GM06990 (cell line): ENCODE measurements around the gene ADARB2.

Experiments
- DNase-seq: peaks from one replicate; pipeline ENCODE4 v3.0.0-alpha.2; 2011; ENCODE audit not compliant: insufficient read length; ENCODE audit errors: extremely low read depth
- H3K27me3 ChIP-seq: replicated peaks from 2 replicates; pipeline ENCODE4 v1.6.0; 2011; ENCODE audit warnings: low read length; ENCODE audit not compliant: control insufficient read depth, insufficient read depth
- H3K36me3 ChIP-seq: 2 replicates; pipeline ENCODE4 v1.5.1; 2011; ENCODE audit warnings: low read length; ENCODE audit not compliant: control insufficient read depth, insufficient read depth
- H3K4me3 ChIP-seq: replicated peaks from 2 replicates; pipeline ENCODE4 v1.5.1; 2011; ENCODE audit warnings: low read depth, mild to moderate bottlenecking, control low read depth, low read length
- TF ChIP-seq, protein P1 (sequence below): IDR thresholded peaks from 2 replicates; pipeline ENCODE4 v1.5.1; 2011; ENCODE audit warnings: low read length, control low read depth, mild to moderate bottlenecking, inconsistent platforms; ENCODE audit not compliant: insufficient read depth, poor library complexity, severe bottlenecking

The ADARB2 gene

GRCh38 chr10:1180836-1181235 is 556.5 kb downstream of the ADARB2 start:
- H3K4me3 ChIP-seq: no peak overlapping the region
- peaks cover 2% of the 10 kb centered on the region; the same call in 1 of the 2 replicates for H3K27me3 ChIP-seq
- no peak for DNase-seq
- H3K36me3 ChIP-seq: no peaks in the 10 kb centered on the region
- TF ChIP-seq, protein P1, sequence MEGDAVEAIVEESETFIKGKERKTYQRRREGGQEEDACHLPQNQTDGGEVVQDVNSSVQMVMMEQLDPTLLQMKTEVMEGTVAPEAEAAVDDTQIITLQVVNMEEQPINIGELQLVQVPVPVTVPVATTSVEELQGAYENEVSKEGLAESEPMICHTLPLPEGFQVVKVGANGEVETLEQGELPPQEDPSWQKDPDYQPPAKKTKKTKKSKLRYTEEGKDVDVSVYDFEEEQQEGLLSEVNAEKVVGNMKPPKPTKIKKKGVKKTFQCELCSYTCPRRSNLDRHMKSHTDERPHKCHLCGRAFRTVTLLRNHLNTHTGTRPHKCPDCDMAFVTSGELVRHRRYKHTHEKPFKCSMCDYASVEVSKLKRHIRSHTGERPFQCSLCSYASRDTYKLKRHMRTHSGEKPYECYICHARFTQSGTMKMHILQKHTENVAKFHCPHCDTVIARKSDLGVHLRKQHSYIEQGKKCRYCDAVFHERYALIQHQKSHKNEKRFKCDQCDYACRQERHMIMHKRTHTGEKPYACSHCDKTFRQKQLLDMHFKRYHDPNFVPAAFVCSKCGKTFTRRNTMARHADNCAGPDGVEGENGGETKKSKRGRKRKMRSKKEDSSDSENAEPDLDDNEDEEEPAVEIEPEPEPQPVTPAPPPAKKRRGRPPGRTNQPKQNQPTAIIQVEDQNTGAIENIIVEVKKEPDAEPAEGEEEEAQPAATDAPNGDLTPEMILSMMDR: no peak

GRCh38 chr10:1180071-1180730 is 557.1 kb downstream of the ADARB2 start:
- H3K27me3 ChIP-seq: peaks cover 2% of the 10 kb centered on the region; the same call in 1 of the 2 replicates
- no peaks in the 10 kb centered on the region for H3K36me3 ChIP-seq
- DNase-seq: no peak
- H3K4me3 ChIP-seq: no peak overlapping the region
- TF ChIP-seq, protein P1: no peak

DNA sequence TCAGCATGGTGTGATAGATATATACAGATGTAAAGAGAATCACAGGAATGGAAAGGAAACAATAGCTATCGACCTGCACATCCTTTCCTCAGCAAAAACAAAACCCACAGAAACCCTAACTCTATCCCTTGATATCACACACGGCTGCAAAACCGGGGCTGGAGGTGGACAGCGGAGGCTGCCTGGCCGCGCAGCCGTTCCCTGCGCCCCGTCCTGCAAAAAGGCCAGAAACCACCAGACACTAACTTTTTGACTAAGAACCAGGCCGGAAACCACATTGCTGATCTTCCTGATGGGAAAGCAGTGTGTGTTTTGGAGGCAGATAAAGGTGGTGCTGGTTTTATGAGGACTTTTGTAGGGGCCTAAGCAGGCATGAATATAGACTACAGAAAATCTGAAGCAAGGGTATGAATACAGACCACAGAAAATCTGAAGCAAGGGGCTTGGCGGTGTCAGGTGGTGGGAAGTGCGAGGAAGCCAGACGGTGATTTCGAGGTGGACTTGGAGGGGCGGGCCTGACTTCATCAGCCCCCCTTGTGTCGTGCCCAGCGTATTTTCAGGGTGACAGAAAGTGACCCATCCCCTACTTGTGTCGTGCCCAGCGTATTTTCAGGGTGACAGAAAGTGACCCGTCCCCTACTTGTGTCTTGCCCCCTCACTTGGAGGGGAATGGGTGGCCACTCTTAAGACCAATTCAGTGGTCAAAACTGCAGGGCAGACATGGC is 557.8 kb downstream of the ADARB2 start:
- H3K27me3 ChIP-seq: peaks cover 2% of the 10 kb centered on the region; the same call in 1 of the 2 replicates
- H3K36me3 ChIP-seq: no peaks in the 10 kb centered on the region
- TF ChIP-seq, protein P1: no peak
- H3K4me3 ChIP-seq: no peak overlapping the region
- no peak for DNase-seq

DNA sequence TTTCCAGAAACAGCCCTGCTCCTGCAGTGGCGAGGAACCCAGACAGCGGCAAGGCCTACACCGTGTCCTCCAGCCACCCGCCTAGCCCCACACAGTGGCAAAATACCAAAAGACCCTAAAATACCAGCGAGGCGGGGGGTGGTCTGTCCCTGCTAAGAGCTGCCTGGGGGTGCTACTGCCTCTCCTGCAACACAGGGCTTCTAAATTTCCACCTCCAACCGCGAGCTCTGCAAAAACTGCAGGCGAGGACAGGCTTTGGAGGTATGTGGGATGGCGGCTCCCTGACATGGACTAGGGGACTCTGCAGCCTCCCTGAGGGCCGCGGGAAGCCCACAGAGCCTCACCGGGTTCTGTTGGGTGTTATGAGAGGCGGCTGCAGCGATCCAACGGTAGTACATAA is 558.8 kb downstream of the ADARB2 start:
- no peaks in the 10 kb centered on the region for H3K36me3 ChIP-seq
- H3K27me3 ChIP-seq: peaks cover 2% of the 10 kb centered on the region; the same call in 1 of the 2 replicates
- no peak overlapping the region for H3K4me3 ChIP-seq
- TF ChIP-seq, protein P1: no peak
- no peak for DNase-seq

- DNase-seq: no peak
- no peaks in the 10 kb centered on the region for H3K36me3 ChIP-seq
- TF ChIP-seq, protein P1: no peak
- H3K27me3 ChIP-seq: peaks cover 2% of the 10 kb centered on the region; the same call in 1 of the 2 replicates
- H3K4me3 ChIP-seq: no peak overlapping the region
Observed at GRCh38 chr10:1177936-1178335, 559.4 kb downstream of the ADARB2 start.
